Kidney epithelial cell (primary cell): ENCODE measurements around the gene REV3L. TPM values are rescaled to one million over a fixed set of nuclear protein-coding genes. Genes with fewer than 3 reads are reported as not detected.

Experiments
- DNase-seq: peaks from one replicate; pipeline ENCODE4 v3.0.0-alpha.2; 2010; ENCODE audit warnings: low read depth
- H3K27me3 ChIP-seq: 2 replicates; pipeline ENCODE4 v1.6.0; 2011; ENCODE audit warnings: low read length; ENCODE audit not compliant: control insufficient read depth, insufficient read depth
- H3K36me3 ChIP-seq: 2 replicates; pipeline ENCODE4 v1.5.1; 2011; ENCODE audit warnings: low read length; ENCODE audit not compliant: control insufficient read depth, insufficient read depth
- H3K4me3 ChIP-seq: 2 replicates; pipeline ENCODE4 v1.5.1; 2011; ENCODE audit warnings: low read depth, mild to moderate bottlenecking, control low read depth, low read length
- total RNA-seq: library from RNA; depleted of rRNA; stranded (reverse); fragments of >200 nt; gene quantifications from 2 replicates; pipeline ENCODE4 v1.2.3, GENCODE V29; 2015
- TF ChIP-seq, protein P1 (sequence below): IDR thresholded peaks from 2 replicates; pipeline ENCODE4 v1.5.1; 2011; ENCODE audit warnings: mild to moderate bottlenecking, moderate library complexity, low read length, control low read depth, inconsistent platforms; ENCODE audit not compliant: insufficient read depth, poor library complexity, severe bottlenecking

The REV3L gene
- total RNA-seq, 1 donor from 2014 or later: 35.7 TPM

DNA sequence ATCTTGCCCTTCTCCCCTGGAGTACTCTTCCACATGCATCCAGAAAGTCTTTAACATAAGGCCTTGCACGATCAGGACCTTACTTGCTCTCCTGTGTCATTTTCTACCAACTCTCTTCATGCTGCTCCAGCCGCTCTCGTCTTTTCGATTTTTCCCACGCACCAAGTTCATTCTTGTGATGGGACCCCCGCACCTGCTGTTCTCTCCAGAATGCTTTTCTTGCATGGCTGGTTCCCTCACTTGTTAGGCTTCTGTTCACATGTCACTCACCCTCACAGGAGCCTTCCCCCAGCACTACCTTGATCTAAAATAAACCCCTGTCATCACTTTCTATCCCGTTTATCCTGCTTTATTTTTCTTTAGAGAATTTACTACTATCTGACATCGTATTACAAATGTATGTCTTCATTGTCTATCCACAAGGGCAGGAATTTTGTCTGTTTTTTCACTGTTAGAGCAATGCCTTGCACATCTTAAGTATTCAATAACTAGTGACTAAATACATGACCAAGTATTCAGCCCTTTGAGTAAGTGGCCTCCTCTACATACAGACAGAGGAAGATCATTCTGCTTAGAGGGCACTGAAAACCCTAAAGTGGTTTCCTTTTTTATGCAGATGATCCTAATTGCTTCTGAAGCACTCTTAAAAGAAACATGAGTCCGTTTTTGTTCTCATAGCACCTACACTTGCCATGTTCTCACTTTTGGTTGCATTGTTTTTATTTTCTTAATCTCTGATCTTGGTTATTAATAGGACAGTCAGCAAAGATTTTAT is 228.8 kb downstream of the REV3L start:
- Histone ChIP-seq H3K4me3 (no peak overlapping the region), H3K36me3 (no peaks in the 10 kb centered on the region), H3K27me3 (no peaks in the 10 kb centered on the region)
- TF ChIP-seq, protein P1, sequence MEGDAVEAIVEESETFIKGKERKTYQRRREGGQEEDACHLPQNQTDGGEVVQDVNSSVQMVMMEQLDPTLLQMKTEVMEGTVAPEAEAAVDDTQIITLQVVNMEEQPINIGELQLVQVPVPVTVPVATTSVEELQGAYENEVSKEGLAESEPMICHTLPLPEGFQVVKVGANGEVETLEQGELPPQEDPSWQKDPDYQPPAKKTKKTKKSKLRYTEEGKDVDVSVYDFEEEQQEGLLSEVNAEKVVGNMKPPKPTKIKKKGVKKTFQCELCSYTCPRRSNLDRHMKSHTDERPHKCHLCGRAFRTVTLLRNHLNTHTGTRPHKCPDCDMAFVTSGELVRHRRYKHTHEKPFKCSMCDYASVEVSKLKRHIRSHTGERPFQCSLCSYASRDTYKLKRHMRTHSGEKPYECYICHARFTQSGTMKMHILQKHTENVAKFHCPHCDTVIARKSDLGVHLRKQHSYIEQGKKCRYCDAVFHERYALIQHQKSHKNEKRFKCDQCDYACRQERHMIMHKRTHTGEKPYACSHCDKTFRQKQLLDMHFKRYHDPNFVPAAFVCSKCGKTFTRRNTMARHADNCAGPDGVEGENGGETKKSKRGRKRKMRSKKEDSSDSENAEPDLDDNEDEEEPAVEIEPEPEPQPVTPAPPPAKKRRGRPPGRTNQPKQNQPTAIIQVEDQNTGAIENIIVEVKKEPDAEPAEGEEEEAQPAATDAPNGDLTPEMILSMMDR: no peak
- DNase-seq: no peak

DNA sequence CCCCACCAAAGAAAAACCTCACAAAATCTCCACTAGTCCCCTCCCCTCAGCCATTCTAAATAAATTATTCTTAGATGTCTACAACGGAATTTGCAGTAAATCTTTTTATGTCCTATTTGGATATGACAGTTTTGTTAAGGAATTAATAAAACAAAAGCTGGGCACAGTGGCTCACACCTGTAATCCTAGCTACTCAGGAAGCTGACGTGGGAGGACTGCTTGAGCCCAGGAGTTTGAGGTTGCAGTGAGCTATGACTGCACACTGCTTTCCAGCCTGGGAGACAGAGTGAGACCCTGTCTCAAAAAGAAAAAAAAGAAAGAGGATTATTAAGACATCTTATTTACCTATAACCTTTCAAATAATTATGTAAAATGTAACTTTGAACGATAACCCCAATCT is 230.3 kb downstream of the REV3L start:
- Histone ChIP-seq H3K36me3 (no peaks in the 10 kb centered on the region), H3K4me3 (no peak overlapping the region), H3K27me3 (no peaks in the 10 kb centered on the region)
- DNase-seq: no peak
- TF ChIP-seq, protein P1: no peak

DNA sequence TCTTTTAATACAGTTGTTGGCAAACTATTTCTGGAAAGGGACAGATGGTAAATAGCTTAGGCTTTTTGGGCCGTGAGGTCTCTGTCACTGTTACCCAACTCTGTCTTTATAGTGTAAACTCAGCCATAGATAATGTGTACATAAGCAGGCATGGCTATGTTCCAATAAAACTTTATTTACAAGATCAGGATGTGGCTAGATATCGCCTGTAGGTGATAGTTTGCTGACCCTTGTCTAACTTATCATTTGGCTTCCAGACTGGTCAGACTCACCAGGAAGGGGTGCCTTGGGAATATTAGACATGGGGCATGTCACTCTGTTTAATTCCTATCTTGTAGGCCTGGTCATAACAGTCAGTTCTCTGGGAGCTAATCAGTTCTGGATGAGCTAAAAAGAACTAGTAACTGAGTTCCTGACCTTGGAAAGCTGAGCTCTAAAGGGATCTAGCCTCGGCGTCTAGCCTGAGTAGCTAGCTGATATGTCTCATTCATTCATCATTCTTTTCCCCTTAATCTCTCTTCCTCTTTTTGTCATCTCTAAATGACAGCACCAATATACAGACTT is 232.1 kb downstream of the REV3L start:
- no peak overlapping the region for H3K4me3 ChIP-seq
- no peaks in the 10 kb centered on the region for H3K36me3 ChIP-seq
- DNase-seq: no peak
- H3K27me3 ChIP-seq: no peaks in the 10 kb centered on the region
- TF ChIP-seq, protein P1: no peak

Other genes starting within 250 kb of the REV3L start
- 29.2 and 35.1 TPM in 2 replicates for gene TRAF3IP2, start 122.7 kb upstream of the REV3L start, total RNA-seq